Forelimb muscle (tissue), 1 donor: Measurements from ENCODE around the gene SIL1. TPM values are rescaled to one million over a fixed set of nuclear protein-coding genes. Genes with fewer than 3 reads are reported as not detected.
"Not testable (repeated sequence)": the region's sequence is repeated elsewhere in the genome, so short reads cannot be mapped to it uniquely, and the experiment has no call there.

Source experiments
- DNase-seq: peaks from one replicate; pipeline ENCODE4 v3.0.0-alpha.2; 2013; ENCODE audit warnings: low read depth
- polyA plus RNA-seq: library from polyadenylated mRNA; unstranded; fragments of 120-200 nt; gene quantifications from one replicate; pipeline ENCODE4 v1.2.1, GENCODE V29; 2013; ENCODE audit not compliant: insufficient read length

The SIL1 gene
- polyA plus RNA-seq, 1 donor, result 23.9 TPM

DNA sequence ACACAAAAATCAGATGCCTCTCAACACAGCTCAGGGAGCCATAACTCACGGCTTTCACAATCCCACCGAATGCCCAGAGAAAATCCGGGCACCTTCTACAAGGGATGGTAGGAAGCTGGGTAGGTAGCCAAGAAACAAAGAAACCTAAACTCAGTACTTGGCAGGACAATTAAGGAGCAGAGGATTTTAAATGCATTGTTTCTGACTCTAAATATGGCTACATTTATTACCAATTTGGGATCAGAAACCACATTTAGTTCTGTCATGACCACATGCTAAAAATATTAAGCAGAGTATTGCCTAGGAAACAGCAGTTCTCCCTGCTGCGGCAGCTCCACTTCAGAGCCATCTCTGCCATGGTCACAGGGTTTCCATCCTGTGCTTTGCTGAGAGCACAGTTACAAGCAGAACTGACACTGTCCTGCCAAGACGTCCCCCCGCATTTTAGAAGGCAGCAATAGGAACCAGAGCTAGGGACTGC, 57.5 kb downstream of the SIL1 start:
- DNase-seq, result no peak

DNA sequence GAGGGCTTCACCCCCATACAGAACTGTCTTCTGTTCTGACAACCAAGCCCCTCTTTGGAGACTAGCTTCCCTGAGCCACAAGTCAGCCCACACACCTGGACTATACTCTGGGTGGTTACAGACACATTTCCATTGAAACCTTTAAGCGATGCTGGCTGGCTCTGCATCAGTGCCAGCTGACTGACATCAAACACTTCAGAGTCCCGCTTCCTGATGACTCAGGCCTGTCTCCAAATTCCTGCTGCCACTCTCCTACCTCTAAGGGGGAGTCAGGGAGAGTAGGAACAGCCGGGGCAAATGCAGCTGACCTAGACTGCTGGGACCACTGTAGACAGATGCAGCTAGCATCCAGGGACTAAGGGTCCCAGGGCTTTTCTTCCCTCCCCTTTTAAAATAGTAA, 59.4 kb downstream of the SIL1 start:
- DNase-seq, result no peak

- DNase-seq, result no peak
Observed at GRCh38 chr5:139138109-139138508, 60.1 kb downstream of the SIL1 start.

GRCh38 chr5:139137697-139138096, 60.5 kb downstream of the SIL1 start:
- DNase-seq, result no peak

- DNase-seq, result no peak
Observed at GRCh38 chr5:139134906-139135305, 63.3 kb downstream of the SIL1 start.

DNA sequence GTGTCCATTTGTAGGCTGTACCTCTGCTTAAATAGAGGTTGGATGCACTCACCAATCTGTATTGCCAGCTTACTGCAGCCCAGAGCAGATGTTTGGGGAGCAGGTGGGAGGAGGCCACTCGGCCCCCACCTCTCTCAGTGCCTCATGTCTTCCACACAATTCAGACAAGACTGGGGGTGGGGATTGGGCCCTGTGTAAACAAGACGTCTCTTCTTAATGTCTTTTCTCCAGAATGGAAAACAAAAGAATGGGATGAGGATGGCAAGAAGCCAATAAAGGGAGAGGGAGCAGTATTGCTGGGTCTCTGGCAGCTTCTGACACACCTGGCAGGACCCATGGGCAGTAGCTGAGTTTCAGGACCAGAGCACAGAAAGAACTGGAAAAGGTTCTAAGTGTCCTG, 64.9 kb downstream of the SIL1 start:
- DNase-seq, result no peak

DNA sequence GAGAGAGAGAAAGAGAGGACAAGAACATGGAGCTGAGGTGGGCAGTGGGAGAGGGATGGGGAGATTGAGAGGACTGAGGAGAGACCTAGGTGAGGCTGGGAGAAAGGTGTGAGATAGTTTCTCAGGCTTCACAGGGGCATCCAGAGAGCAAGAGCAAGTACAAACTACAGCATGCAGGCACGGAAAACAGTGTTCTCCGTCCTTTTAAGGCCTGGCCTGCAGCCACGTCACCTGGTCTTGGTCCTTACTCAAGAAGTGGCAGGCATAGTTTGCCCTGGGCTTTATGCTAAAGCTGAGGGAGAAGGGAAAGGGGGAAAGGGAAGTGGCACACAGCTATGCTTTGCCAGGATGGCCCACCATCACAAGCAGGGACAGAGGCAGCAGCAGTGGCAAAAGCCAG, 65.7 kb downstream of the SIL1 start:
- no peak for DNase-seq

DNA sequence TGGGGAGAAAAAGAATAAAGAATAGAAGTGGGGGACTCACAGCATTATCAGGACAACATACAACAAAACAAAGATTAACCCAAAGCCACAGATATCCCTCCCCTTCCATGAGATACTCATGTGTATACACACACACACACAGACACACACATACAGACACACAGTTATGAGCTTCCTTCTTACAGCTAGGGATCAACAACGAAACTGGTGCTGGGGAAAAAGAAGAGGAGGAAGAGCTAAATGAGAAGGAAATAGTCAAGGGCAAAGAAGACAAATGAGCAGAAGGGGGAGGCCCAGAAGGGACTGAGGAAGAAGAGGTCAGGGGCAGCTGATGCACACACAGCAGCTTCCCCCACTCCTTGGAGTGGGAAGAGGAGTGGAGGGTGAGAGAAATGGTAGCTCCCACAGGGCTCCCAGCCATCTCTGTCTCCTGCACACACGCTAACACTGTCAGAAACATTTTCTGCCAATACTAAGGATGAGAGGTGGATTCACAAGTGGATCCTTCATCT, 66.2 kb downstream of the SIL1 start:
- no peak for DNase-seq

DNA sequence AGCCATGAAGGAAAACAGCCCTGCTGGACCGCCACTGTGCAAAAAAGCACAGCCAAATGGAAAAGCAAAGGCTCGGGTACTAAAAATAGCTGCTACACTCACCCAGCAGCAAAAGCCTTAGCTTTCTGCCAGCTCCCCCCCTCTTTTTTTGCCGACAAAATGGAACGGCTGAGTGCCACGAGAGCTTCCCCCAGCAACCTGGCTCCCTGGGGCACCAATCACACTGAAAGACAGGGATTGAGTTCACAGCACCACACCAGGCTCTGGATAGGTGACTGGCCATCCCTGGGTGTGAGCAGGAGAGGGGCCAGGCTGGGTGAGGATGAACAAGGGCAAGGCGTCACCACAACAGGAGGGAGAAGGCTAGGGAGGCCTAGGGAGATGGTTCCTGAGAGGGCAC, 66.7 kb downstream of the SIL1 start:
- DNase-seq, result no peak

- no peak for DNase-seq
Observed at GRCh38 chr5:139131062-139131461, 67.1 kb downstream of the SIL1 start.

- DNase-seq, result no peak
Observed at GRCh38 chr5:139130214-139130613, 68.0 kb downstream of the SIL1 start.

GRCh38 chr5:139126711-139127111, 71.5 kb downstream of the SIL1 start:
- no peak for DNase-seq

GRCh38 chr5:139125991-139126390, 72.2 kb downstream of the SIL1 start:
- DNase-seq, result no peak

DNA sequence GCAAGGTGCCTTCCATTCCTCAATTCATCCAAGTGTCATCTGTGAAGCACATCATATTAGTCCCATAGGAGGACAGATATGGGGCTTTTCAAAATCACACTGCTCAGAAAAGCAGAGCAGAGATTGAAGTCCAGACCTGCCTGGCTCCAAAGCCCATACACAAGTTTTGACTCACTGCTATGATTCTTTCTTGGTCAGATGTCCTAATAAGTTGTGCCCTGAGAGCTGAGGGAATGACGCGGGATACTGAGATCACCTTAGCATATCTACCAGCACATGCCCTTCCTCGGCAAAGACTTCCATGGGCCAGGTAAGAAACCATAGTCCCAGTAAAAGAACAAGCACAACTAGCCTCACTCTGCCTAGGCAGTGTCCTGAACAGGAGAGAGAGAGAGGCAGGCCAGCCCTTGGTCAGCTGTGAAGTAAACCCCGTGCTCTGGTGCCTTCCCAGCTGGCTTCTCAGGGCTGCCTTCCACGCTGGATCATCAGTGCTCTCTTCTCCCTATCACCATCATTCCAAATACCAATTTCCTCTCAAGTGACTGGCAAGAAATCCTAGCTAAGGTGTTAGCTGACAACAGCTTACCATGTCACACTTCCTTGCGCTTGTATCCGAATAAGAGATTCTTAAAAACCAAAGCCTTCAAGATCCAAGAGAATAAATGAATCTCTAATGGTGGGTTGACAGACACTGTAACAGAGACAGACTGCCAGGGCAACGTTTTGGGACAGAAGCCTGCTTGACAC, 73.2 kb downstream of the SIL1 start:
- no peak for DNase-seq

- no peak for DNase-seq
Observed at GRCh38 chr5:139121120-139121519, 77.0 kb downstream of the SIL1 start.

GRCh38 chr5:139120521-139120920, 77.6 kb downstream of the SIL1 start:
- DNase-seq, result no peak

DNA sequence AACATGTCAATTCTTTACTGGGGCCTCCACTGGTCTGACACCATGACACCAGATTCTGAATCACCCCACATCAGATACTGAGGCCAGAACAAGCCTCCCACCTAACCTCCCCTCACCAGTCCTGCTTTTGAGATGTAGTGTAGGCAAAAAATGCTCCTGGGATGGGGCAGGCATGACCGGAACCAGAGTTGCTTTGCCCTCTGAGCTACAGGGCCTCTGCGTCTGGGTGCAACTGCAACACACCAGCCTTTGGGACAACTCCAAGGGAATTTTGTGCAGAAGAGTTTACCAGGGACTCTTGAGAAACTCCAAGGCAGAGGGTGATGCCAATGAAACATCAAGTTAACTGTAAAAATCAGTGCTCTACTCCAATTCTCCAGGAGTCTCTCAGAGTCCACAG, 79.4 kb downstream of the SIL1 start:
- no peak for DNase-seq

DNA sequence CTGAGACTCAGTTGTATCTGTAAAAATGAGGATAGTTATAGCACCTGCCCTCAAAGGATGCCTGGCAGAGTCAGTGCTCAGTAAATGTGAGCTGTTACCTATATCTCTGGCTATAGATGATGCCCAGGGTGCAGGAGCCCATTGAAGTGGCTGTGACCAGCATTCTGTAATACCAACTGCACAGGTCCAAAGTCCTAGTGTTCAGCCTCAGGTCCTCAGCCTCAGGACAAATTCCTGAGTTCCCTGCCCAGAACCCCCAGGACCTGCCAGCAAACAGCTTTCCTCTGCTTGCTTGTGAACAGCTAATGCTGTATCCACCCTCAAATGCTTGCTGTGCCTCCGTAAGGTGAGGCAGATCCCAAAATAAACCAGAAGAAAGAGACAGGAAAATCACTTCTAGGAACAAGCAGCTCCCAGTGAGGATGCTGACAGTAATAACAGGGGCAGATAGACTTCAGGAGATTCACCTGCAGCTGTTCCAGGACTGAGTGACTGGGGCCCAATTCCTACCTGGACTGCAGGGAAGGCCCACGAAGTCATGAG, 80.8 kb downstream of the SIL1 start:
- DNase-seq, result no peak

DNA sequence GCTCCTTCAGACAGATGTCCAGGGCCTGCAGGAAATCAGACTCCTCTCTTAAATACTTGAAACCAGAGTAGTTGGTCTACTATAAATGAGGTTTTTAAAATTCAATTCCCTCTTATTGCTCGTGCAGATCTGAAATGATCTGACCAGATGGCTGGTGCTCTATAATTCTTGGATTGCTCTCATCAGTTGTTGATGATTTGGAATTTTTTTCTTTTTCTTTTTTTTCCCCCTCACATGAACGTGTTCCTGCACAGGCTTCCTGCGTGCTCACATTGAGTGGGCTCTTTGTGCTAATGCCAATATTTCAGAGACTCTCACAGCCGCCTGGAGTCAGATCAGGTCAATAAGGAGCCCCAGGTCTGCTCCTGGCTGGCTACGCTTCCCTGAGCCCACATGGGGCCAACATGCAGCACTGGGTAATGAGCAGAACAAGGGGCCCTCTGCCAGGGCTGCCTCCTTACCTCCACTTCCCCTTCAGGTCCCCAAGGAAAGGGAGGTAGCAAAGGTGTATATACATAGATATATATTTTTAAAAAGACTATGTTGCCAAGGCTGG, 82.0 kb downstream of the SIL1 start:
- DNase-seq, result no peak

DNA sequence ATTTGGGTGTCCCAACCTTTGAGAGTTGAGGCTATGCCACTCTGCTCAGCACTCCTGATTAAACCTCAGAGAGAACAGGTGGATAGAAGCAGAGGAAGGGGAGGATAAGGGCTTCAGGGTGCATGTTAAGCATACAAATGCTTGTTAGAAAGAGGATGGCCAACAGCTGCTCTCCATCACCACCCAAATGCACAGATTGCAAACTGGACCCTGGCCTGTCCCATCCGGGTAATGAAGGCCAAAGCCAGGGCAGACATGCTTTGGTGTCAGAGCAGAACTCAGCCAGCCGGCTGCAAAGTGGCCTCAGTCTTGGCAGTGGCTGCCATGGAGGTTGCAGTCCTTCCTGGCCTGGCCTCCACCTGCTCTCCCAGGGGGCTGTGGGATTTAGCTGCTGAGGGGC, 84.3 kb downstream of the SIL1 start:
- no peak for DNase-seq

DNA sequence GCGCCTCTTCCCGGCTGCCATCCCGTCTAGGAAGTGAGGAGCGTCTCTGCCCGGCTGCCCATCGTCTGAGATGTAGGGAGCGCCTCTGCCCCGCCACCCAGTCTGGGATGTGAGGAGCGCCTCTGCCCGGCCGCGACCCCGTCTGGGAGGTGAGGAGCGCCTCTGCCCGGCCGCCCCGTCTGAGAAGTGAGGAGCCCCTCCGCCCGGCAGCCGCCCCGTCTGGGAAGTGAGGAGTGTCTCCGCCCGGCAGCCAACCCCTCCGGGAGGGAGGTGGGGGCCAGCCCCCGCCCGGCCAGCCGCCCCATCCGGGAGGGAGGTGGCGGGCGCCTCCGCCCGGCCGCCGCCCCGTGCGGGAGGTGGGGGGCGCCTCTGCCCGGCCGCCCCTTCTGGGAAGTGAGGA, 85.8 kb downstream of the SIL1 start:
- DNase-seq, result not testable (repeated sequence)

- no peak for DNase-seq
Observed at GRCh38 chr5:139110526-139111168, 87.5 kb downstream of the SIL1 start.
